HCT116 (cell line): ENCODE measurements around the gene CLDN1. TPM values are rescaled to one million over a fixed set of nuclear protein-coding genes. Genes with fewer than 3 reads are reported as not detected.

Source experiments
- ATAC-seq: fragments of 200-7000 bp; cut with Tn5 transposase; 2 replicates; pipeline ENCODE4 v1.9.1; 2020; ENCODE audit warnings: mild to moderate bottlenecking, moderate library complexity
- BruUV-seq: library from RNA; stranded (reverse); fragments of 400-500 nt; replicated peaks from 2 replicates; lab custom pipeline; 2021; lab: Mats Ljungman, UMichigan
- CTCF ChIA-PET: fragments of 300-600 bp; sonication (Branson Sonifier 250); formaldehyde crosslinking; loops from one replicate; lab custom pipeline; 2021; ENCODE audit warnings: antibody characterized with exemption; lab: Charles Lee
- POLR2A ChIA-PET: fragments of 300-600, 350-600 bp; sonication (Branson Sonifier 250); formaldehyde crosslinking; loops from one replicate; lab custom pipeline; 2021; ENCODE audit warnings: antibody characterized with exemption; lab: Charles Lee
- RAD21 ChIA-PET, 2 experiments: fragments of 300-600 bp; sonication (Branson Sonifier 250); formaldehyde crosslinking; loops; one replicate each; lab custom pipeline; 2023; ENCODE audit warnings: low total read pairs in 2 of 2; ENCODE audit not compliant: uncharacterized antibody in 2 of 2, unreplicated experiment in 2 of 2, low non-redundant PET in 1 of 2; lab: Charles Lee
- DNase-seq: peaks from one replicate; pipeline ENCODE4 v3.0.0-alpha.2; 2010; ENCODE audit warnings: low read depth, low spot score
- H2AFZ ChIP-seq: fragments of 200-600 bp; shearing (Covaris generic), sonication (generic); 2 replicates; pipeline ENCODE4 v1.6.1; 2017; ENCODE audit warnings: low read depth, mixed run types, mixed read lengths, antibody characterized with exemption, low read length; ENCODE audit not compliant: poor library complexity, severe bottlenecking
- H3K27ac ChIP-seq: 2 replicates; pipeline ENCODE4 v1.5.1; 2012; ENCODE audit warnings: low read depth, low read length
- H3K27me3 ChIP-seq: fragments of 200-600 bp; sonication (generic); 2 replicates; pipeline ENCODE4 v1.6.1; 2016; ENCODE audit warnings: mixed run types, low read length, mixed read lengths; ENCODE audit not compliant: insufficient read depth
- H3K36me3 ChIP-seq, 2 experiments: fragments of 200-500 bp in 1 of 2; fragments of 200-600 bp in 1 of 2; sonication (Bioruptor generic) in 1 of 2; sonication (generic) in 1 of 2; 2 replicates each; pipeline versions ENCODE4 v1.5.1 to v1.6.1; 2014 to 2016; ENCODE audit warnings: low read length in 2 of 2, inconsistent platforms in 1 of 2, mixed read lengths in 1 of 2, mixed run types in 1 of 2; ENCODE audit not compliant: insufficient read depth in 2 of 2, control insufficient read depth in 1 of 2
- H3K4me1 ChIP-seq, 2 experiments: fragments of 200-600 bp in 1 of 2; sonication (generic) in 1 of 2; 2 replicates each; pipeline versions ENCODE4 v1.5.1 to v1.6.1; 2012 to 2017; ENCODE audit warnings: low read length in 2 of 2, inconsistent platforms in 1 of 2, mild to moderate bottlenecking in 1 of 2, mixed read lengths in 1 of 2, mixed run types in 1 of 2, moderate library complexity in 1 of 2; ENCODE audit not compliant: insufficient read depth in 2 of 2, control insufficient read depth in 1 of 2
- H3K4me2 ChIP-seq: fragments of 200-600 bp; sonication (generic); 2 replicates; pipeline ENCODE4 v1.6.1; 2017; ENCODE audit warnings: mixed run types, low read length, mixed read lengths
- H3K4me3 ChIP-seq, 2 experiments: fragments of 200-600 bp in 1 of 2; sonication (generic) in 1 of 2; replicated peaks in 1 of 2; 2 replicates each; pipeline ENCODE4 v1.5.1; 2011 to 2016; ENCODE audit warnings: low read length in 2 of 2, control low read depth in 1 of 2, low read depth in 1 of 2, mild to moderate bottlenecking in 1 of 2, mixed read lengths in 1 of 2, mixed run types in 1 of 2
- H3K79me2 ChIP-seq: fragments of 200-600 bp; sonication (generic); 2 replicates; pipeline ENCODE4 v1.6.1; 2017; ENCODE audit warnings: mild to moderate bottlenecking, mixed run types, low read length, moderate library complexity, mixed read lengths; ENCODE audit not compliant: insufficient read depth
- H3K9ac ChIP-seq: fragments of 200-600 bp; sonication (generic); 2 replicates; pipeline ENCODE4 v1.6.1; 2016; ENCODE audit warnings: low read length, mixed read lengths
- H3K9me2 ChIP-seq: fragments of 200-600 bp; sonication (generic), shearing (Covaris generic); 2 replicates; pipeline ENCODE4 v1.6.1; 2017; ENCODE audit warnings: mixed run types, mild to moderate bottlenecking, moderate library complexity; ENCODE audit not compliant: insufficient read depth
- H3K9me3 ChIP-seq, 2 experiments: fragments of 200-500 bp in 1 of 2; fragments of 200-600 bp in 1 of 2; sonication (Bioruptor generic) in 1 of 2; sonication (generic) in 1 of 2; 2 replicates each; pipeline ENCODE4 v1.6.1; 2014 to 2017; ENCODE audit warnings: low read length in 2 of 2, mixed read lengths in 2 of 2, inconsistent platforms in 1 of 2, low read depth in 1 of 2, mild to moderate bottlenecking in 1 of 2, mixed run types in 1 of 2, moderate library complexity in 1 of 2; ENCODE audit not compliant: control insufficient read depth in 1 of 2, insufficient read depth in 1 of 2
- H4K20me1 ChIP-seq: fragments of 200-600 bp; sonication (generic), shearing (Covaris generic); 2 replicates; pipeline ENCODE4 v1.6.1; 2017; ENCODE audit warnings: mixed run types, mild to moderate bottlenecking, moderate library complexity; ENCODE audit not compliant: insufficient read depth
- CBX3 ChIP-seq: IDR thresholded peaks from 2 replicates; pipeline ENCODE4 v1.6.1; 2012; ENCODE audit warnings: low read depth
- CEBPB ChIP-seq: IDR thresholded peaks from 2 replicates; pipeline ENCODE4 v1.6.1; 2012; ENCODE audit warnings: low read depth
- EZH2 ChIP-seq: fragments of 200-600 bp; sonication (generic); IDR thresholded peaks from 2 replicates; pipeline ENCODE4 v1.6.1; 2017; ENCODE audit warnings: antibody characterized with exemption, mixed run types
- EZH2phosphoT487 ChIP-seq: fragments of 200-600 bp; IDR thresholded peaks from 2 replicates; pipeline ENCODE4 v1.6.1; 2018; ENCODE audit warnings: antibody characterized with exemption, borderline replicate concordance
- FOSL1 ChIP-seq: IDR thresholded peaks from 2 replicates; pipeline ENCODE4 v1.6.1; 2012; ENCODE audit warnings: low read depth
- JUND ChIP-seq: IDR thresholded peaks from 2 replicates; pipeline ENCODE4 v1.6.1; 2012
- SIN3A ChIP-seq: IDR thresholded peaks from 2 replicates; pipeline ENCODE4 v1.6.1; 2012; ENCODE audit warnings: low read depth
- SP1 ChIP-seq: IDR thresholded peaks from 2 replicates; pipeline ENCODE4 v1.6.1; 2012; ENCODE audit warnings: low read depth
- TCF7L2 ChIP-seq: IDR thresholded peaks from 2 replicates; pipeline ENCODE4 v1.7.0; 2011; ENCODE audit warnings: borderline replicate concordance, inconsistent platforms; ENCODE audit not compliant: insufficient read depth, insufficient read length; ENCODE audit errors: extremely low read depth
- ZFX ChIP-seq: fragments of 450-650 bp; IDR thresholded peaks from 2 replicates; pipeline ENCODE4 v1.6.1; 2017
- ZNF274 ChIP-seq: fragments of 200-500 bp; sonication (Bioruptor generic); IDR thresholded peaks from 2 replicates; pipeline ENCODE4 v1.6.1; 2014; ENCODE audit warnings: mild to moderate bottlenecking, low read depth, low read length, inconsistent platforms
- intact Hi-C: fragments of 100-400 bp; cut with micrococcal nuclease; formaldehyde crosslinking; loops from 2 replicates; pipeline ENCODE4 v1.10.0; 2022
- total RNA-seq: library from RNA; stranded (reverse); gene quantifications from one replicate; pipeline ENCODE4 v1.2.1, GENCODE V29; 2021; ENCODE audit not compliant: unreplicated experiment
- TF ChIP-seq, protein P1 (sequence below): IDR thresholded peaks from 2 replicates; pipeline ENCODE4 v1.6.1; 2012
- TF ChIP-seq, protein P2 (sequence below): IDR thresholded peaks from 2 replicates; pipeline ENCODE4 v1.6.1; 2011; ENCODE audit warnings: mild to moderate bottlenecking, low read length, moderate library complexity; ENCODE audit not compliant: insufficient replicate concordance; ENCODE audit errors: extremely low read depth
- TF ChIP-seq, protein P3 (sequence below): IDR thresholded peaks from 2 replicates; pipeline ENCODE4 v1.6.1; 2012; ENCODE audit warnings: low read depth

Gene CLDN1
- total RNA-seq, 1 experiment from 2014 or later = 0.20 TPM

DNA sequence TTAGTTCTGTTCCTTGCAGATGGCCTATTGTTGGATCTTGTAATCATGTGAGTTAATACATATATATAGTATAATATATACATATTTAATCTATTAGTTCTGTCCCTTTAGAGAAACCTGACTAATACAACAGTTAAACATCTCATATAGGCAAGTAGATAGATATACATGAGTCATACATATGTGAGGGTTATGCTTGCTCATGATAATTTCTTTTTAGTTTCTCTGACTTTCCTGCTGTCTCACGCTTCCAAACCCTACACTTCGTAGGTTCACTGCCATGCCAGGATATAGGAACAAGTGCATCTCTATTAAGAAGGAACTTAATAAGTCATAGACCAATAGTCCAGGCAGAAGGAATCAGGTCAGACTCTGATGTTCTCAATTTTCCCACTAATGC lies 48.9 kb upstream of the CLDN1 start:
- DNase-seq (no peak), ATAC-seq (no peak)
- no peak overlapping the region for H3K4me3 ChIP-seq
- CTCF ChIA-PET = no interaction called here
- no TSS peak for BruUV-seq
- RAD21 ChIA-PET = no interaction called here
- no peak overlapping the region for H3K4me2 ChIP-seq
- POLR2A ChIA-PET = no interaction called here
- TF ChIP-seq, protein P1, sequence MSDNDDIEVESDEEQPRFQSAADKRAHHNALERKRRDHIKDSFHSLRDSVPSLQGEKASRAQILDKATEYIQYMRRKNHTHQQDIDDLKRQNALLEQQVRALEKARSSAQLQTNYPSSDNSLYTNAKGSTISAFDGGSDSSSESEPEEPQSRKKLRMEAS = no peak
- TF ChIP-seq EZH2 (no peak), SP1 (no peak), ZFX (no peak), ZNF274 (no peak), SIN3A (no peak), CEBPB (no peak), CBX3 (no peak), TCF7L2 (no peak), EZH2phosphoT487 (no peak), JUND (no peak), FOSL1 (no peak)
- TF ChIP-seq, protein P2, sequence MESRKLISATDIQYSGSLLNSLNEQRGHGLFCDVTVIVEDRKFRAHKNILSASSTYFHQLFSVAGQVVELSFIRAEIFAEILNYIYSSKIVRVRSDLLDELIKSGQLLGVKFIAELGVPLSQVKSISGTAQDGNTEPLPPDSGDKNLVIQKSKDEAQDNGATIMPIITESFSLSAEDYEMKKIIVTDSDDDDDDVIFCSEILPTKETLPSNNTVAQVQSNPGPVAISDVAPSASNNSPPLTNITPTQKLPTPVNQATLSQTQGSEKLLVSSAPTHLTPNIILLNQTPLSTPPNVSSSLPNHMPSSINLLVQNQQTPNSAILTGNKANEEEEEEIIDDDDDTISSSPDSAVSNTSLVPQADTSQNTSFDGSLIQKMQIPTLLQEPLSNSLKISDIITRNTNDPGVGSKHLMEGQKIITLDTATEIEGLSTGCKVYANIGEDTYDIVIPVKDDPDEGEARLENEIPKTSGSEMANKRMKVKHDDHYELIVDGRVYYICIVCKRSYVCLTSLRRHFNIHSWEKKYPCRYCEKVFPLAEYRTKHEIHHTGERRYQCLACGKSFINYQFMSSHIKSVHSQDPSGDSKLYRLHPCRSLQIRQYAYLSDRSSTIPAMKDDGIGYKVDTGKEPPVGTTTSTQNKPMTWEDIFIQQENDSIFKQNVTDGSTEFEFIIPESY = no peak
- TF ChIP-seq, protein P3, sequence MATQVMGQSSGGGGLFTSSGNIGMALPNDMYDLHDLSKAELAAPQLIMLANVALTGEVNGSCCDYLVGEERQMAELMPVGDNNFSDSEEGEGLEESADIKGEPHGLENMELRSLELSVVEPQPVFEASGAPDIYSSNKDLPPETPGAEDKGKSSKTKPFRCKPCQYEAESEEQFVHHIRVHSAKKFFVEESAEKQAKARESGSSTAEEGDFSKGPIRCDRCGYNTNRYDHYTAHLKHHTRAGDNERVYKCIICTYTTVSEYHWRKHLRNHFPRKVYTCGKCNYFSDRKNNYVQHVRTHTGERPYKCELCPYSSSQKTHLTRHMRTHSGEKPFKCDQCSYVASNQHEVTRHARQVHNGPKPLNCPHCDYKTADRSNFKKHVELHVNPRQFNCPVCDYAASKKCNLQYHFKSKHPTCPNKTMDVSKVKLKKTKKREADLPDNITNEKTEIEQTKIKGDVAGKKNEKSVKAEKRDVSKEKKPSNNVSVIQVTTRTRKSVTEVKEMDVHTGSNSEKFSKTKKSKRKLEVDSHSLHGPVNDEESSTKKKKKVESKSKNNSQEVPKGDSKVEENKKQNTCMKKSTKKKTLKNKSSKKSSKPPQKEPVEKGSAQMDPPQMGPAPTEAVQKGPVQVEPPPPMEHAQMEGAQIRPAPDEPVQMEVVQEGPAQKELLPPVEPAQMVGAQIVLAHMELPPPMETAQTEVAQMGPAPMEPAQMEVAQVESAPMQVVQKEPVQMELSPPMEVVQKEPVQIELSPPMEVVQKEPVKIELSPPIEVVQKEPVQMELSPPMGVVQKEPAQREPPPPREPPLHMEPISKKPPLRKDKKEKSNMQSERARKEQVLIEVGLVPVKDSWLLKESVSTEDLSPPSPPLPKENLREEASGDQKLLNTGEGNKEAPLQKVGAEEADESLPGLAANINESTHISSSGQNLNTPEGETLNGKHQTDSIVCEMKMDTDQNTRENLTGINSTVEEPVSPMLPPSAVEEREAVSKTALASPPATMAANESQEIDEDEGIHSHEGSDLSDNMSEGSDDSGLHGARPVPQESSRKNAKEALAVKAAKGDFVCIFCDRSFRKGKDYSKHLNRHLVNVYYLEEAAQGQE = no peak
- H3K79me2 ChIP-seq = no peaks in the 10 kb centered on the region
- no peaks in the 10 kb centered on the region for H3K4me1 ChIP-seq
- H4K20me1 ChIP-seq = no peaks in the 10 kb centered on the region
- no peaks in the 10 kb centered on the region for H3K36me3 ChIP-seq
- no peaks in the 10 kb centered on the region for H3K9me3 ChIP-seq
- H3K27me3 ChIP-seq = no peaks in the 10 kb centered on the region
- intact Hi-C loops = no loop called here
- H3K9me2 ChIP-seq = no peaks in the 10 kb centered on the region
- H3K9ac ChIP-seq = no peak overlapping the region
- H3K27ac ChIP-seq = no peak overlapping the region
- H2AFZ ChIP-seq = no peak overlapping the region
